Keratinocyte (primary cell): ENCODE measurements around the gene ZNF544. TPM values are rescaled to one million over a fixed set of nuclear protein-coding genes. Genes with fewer than 3 reads are reported as not detected.

Experiments used
- DNase-seq: peaks from one replicate; pipeline ENCODE4 v3.0.0-alpha.2; 2011; ENCODE audit warnings: low read depth, missing footprints, low spot score
- FAIRE-seq: peaks from 2 replicates; lab custom pipeline; 2011; peaks lifted over from hg19 to GRCh38; lab: Jason Lieb, UNC
- H2AFZ ChIP-seq: 2 replicates; pipeline ENCODE4 v1.6.0; 2012; ENCODE audit warnings: low read length, control low read depth, inconsistent platforms; ENCODE audit not compliant: control insufficient read depth
- H3K27ac ChIP-seq: 2 replicates; pipeline ENCODE4 v1.5.1; 2011; ENCODE audit warnings: low read length; ENCODE audit not compliant: control insufficient read depth, insufficient read depth
- H3K27me3 ChIP-seq: 3 replicates; pipeline ENCODE4 v1.6.0; 2011; ENCODE audit warnings: low read length; ENCODE audit not compliant: control insufficient read depth, insufficient read depth; ENCODE audit errors: extremely low read depth
- H3K36me3 ChIP-seq, 2 experiments: 2 replicates in 1 of 2; 3 replicates in 1 of 2; pipeline ENCODE4 v1.5.1; 2011; ENCODE audit warnings: low read length in 2 of 2, mild to moderate bottlenecking in 1 of 2; ENCODE audit not compliant: control insufficient read depth in 2 of 2, insufficient read depth in 2 of 2; ENCODE audit errors: extremely low read depth in 1 of 2
- H3K4me1 ChIP-seq: 3 replicates; pipeline ENCODE4 v1.5.1; 2011; ENCODE audit warnings: low read length; ENCODE audit not compliant: control insufficient read depth, insufficient read depth; ENCODE audit errors: extremely low read depth
- H3K4me2 ChIP-seq: 3 replicates; pipeline ENCODE4 v1.6.0; 2011; ENCODE audit warnings: low read depth, low read length; ENCODE audit not compliant: control insufficient read depth, insufficient read depth; ENCODE audit errors: extremely low read depth
- H3K4me3 ChIP-seq, 3 experiments: fragments of 200-600 bp in 1 of 3; sonication (generic) in 1 of 3; 2 replicates in 2 of 3; 3 replicates in 1 of 3; pipeline ENCODE4 v1.5.1; 2011 to 2016; ENCODE audit warnings: low read length in 3 of 3, mild to moderate bottlenecking in 3 of 3, control low read depth in 2 of 3, inconsistent platforms in 1 of 3, low read depth in 1 of 3, mixed read lengths in 1 of 3, mixed run types in 1 of 3, moderate library complexity in 1 of 3; ENCODE audit not compliant: control insufficient read depth in 2 of 3, insufficient read depth in 2 of 3; ENCODE audit errors: extremely low read depth in 1 of 3
- H3K79me2 ChIP-seq: 2 replicates; pipeline ENCODE4 v1.6.0; 2012; ENCODE audit warnings: low read length; ENCODE audit not compliant: control insufficient read depth, insufficient read depth
- H3K9ac ChIP-seq: 3 replicates; pipeline ENCODE4 v1.6.0; 2011; ENCODE audit warnings: low read length; ENCODE audit not compliant: control insufficient read depth, insufficient read depth; ENCODE audit errors: extremely low read depth
- H3K9me1 ChIP-seq: 3 replicates; pipeline ENCODE4 v1.6.0; 2011; ENCODE audit warnings: low read length; ENCODE audit not compliant: control insufficient read depth, insufficient read depth; ENCODE audit errors: extremely low read depth
- H3K9me3 ChIP-seq: 2 replicates; pipeline ENCODE4 v1.5.1; 2012; ENCODE audit warnings: low read depth, low read length; ENCODE audit not compliant: control insufficient read depth
- H4K20me1 ChIP-seq: 3 replicates; pipeline ENCODE4 v1.6.0; 2011; ENCODE audit warnings: low read length; ENCODE audit not compliant: control insufficient read depth, insufficient read depth; ENCODE audit errors: extremely low read depth
- EZH2 ChIP-seq: IDR thresholded peaks from one replicate; pipeline ENCODE4 v1.6.1; 2012; ENCODE audit warnings: inconsistent platforms, mild to moderate bottlenecking, low read length, moderate library complexity
- dilution Hi-C: fragments of 300-500 bp; cut with MboI; formaldehyde crosslinking; loops from one replicate; pipeline ENCODE4 v1.7.0; 2020; ENCODE audit warnings: low sequenced_read_pairs; ENCODE audit not compliant: extremely low pct_ligation_motif_present
- polyA plus RNA-seq, 5 experiments: library from polyadenylated mRNA; depleted of rRNA in 3 of 5; stranded (reverse) in 3 of 5; stranded (forward) in 1 of 5; unstranded in 1 of 5; fragments of >200 nt; gene quantifications; 1 replicate in 1 of 5; 2 replicates in 3 of 5; 3 replicates in 1 of 5; pipeline versions ENCODE4 v1.2.1 to v1.2.3, GENCODE V29; 2011 to 2012; ENCODE audit warnings: missing spikeins in 2 of 5, low read depth in 1 of 5, low replicate concordance in 1 of 5
- TF ChIP-seq, protein P1 (sequence below), 3 experiments: IDR thresholded peaks in 1 of 3; conservative IDR thresholded peaks in 1 of 3; optimal IDR thresholded peaks in 1 of 3; 2 replicates in 2 of 3; 3 replicates in 1 of 3; pipeline versions ENCODE3 to v1.5.1; 2011; ENCODE audit warnings: low read length in 3 of 3, mild to moderate bottlenecking in 3 of 3, moderate library complexity in 2 of 3, control low read depth in 1 of 3, inconsistent platforms in 1 of 3; ENCODE audit not compliant: insufficient read depth in 2 of 3; ENCODE audit errors: extremely low read depth in 1 of 3

The ZNF544 gene
- polyA plus RNA-seq, 1 donor (not counting 4 experiments of a cell fraction or from before 2014, with no cell fraction given), result 30.9 TPM

DNA sequence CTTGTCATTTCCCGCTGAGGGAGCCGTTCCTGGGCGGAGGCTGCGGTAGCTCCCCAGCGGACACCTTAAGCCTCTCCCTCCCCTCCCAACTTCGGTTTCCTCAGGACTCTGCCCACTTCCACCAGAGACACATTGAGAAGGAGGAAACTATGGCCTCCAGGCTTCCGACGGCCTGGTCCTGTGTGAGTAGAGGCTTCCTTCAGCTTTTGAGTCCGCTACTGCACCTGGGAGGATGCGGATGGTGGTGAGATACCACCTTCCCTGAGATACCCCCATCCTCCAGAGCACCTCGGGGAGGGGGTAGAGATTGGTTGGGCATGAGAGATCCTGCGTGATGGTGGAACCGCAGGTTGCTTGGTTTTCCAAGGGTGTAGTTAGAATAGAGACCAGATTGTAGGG, 44.9 kb upstream of the ZNF544 start:
- Histone ChIP-seq H3K9me3 (peaks cover 32% of the 10 kb centered on the region), H3K4me3 (peak overlapping the region; percentile 83 to 97 (median 86)), H3K27me3 (no peaks in the 10 kb centered on the region), H4K20me1 (no peaks in the 10 kb centered on the region), H2AFZ (peak overlapping the region; percentile 50), H3K27ac (peak overlapping the region; percentile 96), H3K9me1 (no peaks in the 10 kb centered on the region), H3K79me2 (peaks cover 32% of the 10 kb centered on the region), H3K4me2 (peak overlapping the region; percentile 84), H3K9ac (peak overlapping the region; percentile 96), H3K4me1 (peaks cover 10% of the 10 kb centered on the region), H3K36me3 (peaks cover 20 to 28% of the 10 kb centered on the region in 2 experiments)
- FAIRE-seq, result peak; percentile 75
- DNase-seq, result no peak
- dilution Hi-C loops, result no loop called here
- TF ChIP-seq EZH2, result no peak
- TF ChIP-seq, protein P1, sequence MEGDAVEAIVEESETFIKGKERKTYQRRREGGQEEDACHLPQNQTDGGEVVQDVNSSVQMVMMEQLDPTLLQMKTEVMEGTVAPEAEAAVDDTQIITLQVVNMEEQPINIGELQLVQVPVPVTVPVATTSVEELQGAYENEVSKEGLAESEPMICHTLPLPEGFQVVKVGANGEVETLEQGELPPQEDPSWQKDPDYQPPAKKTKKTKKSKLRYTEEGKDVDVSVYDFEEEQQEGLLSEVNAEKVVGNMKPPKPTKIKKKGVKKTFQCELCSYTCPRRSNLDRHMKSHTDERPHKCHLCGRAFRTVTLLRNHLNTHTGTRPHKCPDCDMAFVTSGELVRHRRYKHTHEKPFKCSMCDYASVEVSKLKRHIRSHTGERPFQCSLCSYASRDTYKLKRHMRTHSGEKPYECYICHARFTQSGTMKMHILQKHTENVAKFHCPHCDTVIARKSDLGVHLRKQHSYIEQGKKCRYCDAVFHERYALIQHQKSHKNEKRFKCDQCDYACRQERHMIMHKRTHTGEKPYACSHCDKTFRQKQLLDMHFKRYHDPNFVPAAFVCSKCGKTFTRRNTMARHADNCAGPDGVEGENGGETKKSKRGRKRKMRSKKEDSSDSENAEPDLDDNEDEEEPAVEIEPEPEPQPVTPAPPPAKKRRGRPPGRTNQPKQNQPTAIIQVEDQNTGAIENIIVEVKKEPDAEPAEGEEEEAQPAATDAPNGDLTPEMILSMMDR (optimal IDR thresholded peaks at IDR 0.05 in 1 of 3, IDR thresholded peaks at IDR 0.05 in 1 of 3, conservative IDR thresholded peaks at IDR 0.05 in 1 of 3; ENCODE audit: extremely low read depth in 1 of 3, insufficient read depth in 2 of 3, low read length in 3 of 3), result no peak

DNA sequence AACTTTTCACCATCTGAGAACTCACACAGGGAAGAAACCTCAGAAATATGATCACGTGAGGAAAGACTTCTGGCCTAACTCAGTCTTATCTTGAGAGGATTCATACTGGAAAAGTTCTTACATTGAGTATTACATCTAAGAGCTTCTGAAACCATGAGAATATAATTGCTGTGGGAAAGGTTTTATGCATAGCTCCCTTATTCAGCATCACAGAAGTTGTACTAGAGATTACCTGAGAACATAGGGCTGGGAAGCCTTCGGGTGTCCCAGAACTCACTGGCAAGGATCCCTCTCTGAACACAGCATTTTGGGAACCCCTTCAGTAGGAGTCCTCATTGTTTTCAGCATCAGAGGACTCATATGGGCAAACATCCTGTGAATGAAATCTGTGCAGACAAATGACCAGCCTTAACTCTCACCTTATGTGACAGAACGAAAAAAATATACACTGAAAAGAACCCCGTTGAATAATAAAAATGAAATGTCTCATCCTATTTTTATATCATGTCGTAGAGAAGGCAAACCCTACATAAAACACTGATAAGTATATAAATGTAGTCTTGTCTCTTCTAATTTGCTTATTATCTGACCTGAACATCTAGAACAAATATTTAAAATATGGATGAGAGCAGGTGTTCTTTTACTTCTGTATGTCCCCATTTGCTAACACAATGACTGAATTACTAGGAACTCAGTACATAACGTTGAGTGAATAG, 31.7 kb upstream of the ZNF544 start:
- no peaks in the 10 kb centered on the region for H3K4me1 ChIP-seq
- peaks cover 7% of the 10 kb centered on the region for H3K79me2 ChIP-seq
- H3K4me2 ChIP-seq, result no peak overlapping the region
- no peak overlapping the region for H3K4me3 ChIP-seq
- FAIRE-seq, result no peak
- peaks cover 50 to 69% of the 10 kb centered on the region in 2 experiments for H3K36me3 ChIP-seq
- H4K20me1 ChIP-seq, result no peaks in the 10 kb centered on the region
- no peak overlapping the region for H3K27ac ChIP-seq
- H3K27me3 ChIP-seq, result no peaks in the 10 kb centered on the region
- no peak for DNase-seq
- no peak for TF ChIP-seq EZH2
- TF ChIP-seq, protein P1 (optimal IDR thresholded peaks at IDR 0.05 in 1 of 3, IDR thresholded peaks at IDR 0.05 in 1 of 3, conservative IDR thresholded peaks at IDR 0.05 in 1 of 3; ENCODE audit: extremely low read depth in 1 of 3, insufficient read depth in 2 of 3, low read length in 3 of 3), result no peak
- no peaks in the 10 kb centered on the region for H3K9me1 ChIP-seq
- peaks cover 82% of the 10 kb centered on the region for H3K9me3 ChIP-seq
- no peak overlapping the region for H3K9ac ChIP-seq
- dilution Hi-C loops, result no loop called here
- no peak overlapping the region for H2AFZ ChIP-seq
